Endodermal cell (in vitro differentiated cells): ENCODE results near the gene ZBTB20. TPM values are rescaled to one million over a fixed set of nuclear protein-coding genes. Genes with fewer than 3 reads are reported as not detected.

Experiments
- DNase-seq: peaks from one replicate; pipeline ENCODE4 v3.0.0-alpha.2; 2017
- H3K27ac ChIP-seq: 2 replicates; pipeline ENCODE4 v1.5.1; 2013; ENCODE audit warnings: mild to moderate bottlenecking, low read depth, low read length, moderate library complexity
- H3K27me3 ChIP-seq: 2 replicates; pipeline ENCODE4 v1.6.1; 2013; ENCODE audit warnings: mild to moderate bottlenecking, low read length, moderate library complexity; ENCODE audit not compliant: insufficient read depth, control insufficient read depth, poor library complexity, severe bottlenecking
- H3K36me3 ChIP-seq: 2 replicates; pipeline ENCODE4 v1.7.0; 2013; ENCODE audit warnings: mild to moderate bottlenecking, low read length, moderate library complexity; ENCODE audit not compliant: control insufficient read depth, insufficient read depth
- H3K4me1 ChIP-seq: one replicate; pipeline ENCODE4 v1.7.0; 2013; ENCODE audit warnings: low read length; ENCODE audit not compliant: control insufficient read depth, insufficient read depth
- H3K4me3 ChIP-seq: 2 replicates; pipeline ENCODE4 v1.5.1; 2013; ENCODE audit warnings: mild to moderate bottlenecking, low read length, moderate library complexity
- H3K9ac ChIP-seq: 2 replicates; pipeline ENCODE4 v1.6.1; 2013; ENCODE audit warnings: mild to moderate bottlenecking, low read length, moderate library complexity; ENCODE audit not compliant: poor library complexity, severe bottlenecking; ENCODE audit errors: extremely low read depth
- H3K9me3 ChIP-seq: 2 replicates; pipeline ENCODE4 v1.6.1; 2013; ENCODE audit warnings: mild to moderate bottlenecking, low read length, moderate library complexity; ENCODE audit not compliant: control insufficient read depth
- H3K27ac Mint-ChIP-seq: 2 replicates; pipeline ENCODE4 v1.8.0; 2020; ENCODE audit warnings: mixed read lengths
- H3K27me3 Mint-ChIP-seq: 2 replicates; pipeline ENCODE4 v1.8.0; 2021; ENCODE audit warnings: mild to moderate bottlenecking, mixed read lengths; ENCODE audit not compliant: insufficient read depth
- H3K36me3 Mint-ChIP-seq: 2 replicates; pipeline ENCODE4 v1.8.0; 2020; ENCODE audit warnings: low read depth, mixed read lengths
- H3K4me1 Mint-ChIP-seq: 2 replicates; pipeline ENCODE4 v1.8.0; 2020; ENCODE audit warnings: mixed read lengths
- H3K4me3 Mint-ChIP-seq: 2 replicates; pipeline ENCODE4 v1.8.0; 2020; ENCODE audit warnings: mild to moderate bottlenecking, moderate library complexity, mixed read lengths
- H3K9me3 Mint-ChIP-seq: 2 replicates; pipeline ENCODE4 v1.8.0; 2020; ENCODE audit warnings: mild to moderate bottlenecking, mixed read lengths
- WGBS, 2 experiments: methylation state at CpG; one replicate each; pipeline versions ENCODE4 v1.1.5 to v1.1.7; 2013; ENCODE audit warnings: missing lambda C conversion rate in 2 of 2, mixed read lengths in 1 of 2; ENCODE audit not compliant: insufficient coverage in 1 of 2, insufficient read length in 1 of 2; 5-methylcytosine and 5-hydroxymethylcytosine counted together
- total RNA-seq, 2 donors: library from RNA; stranded (reverse); fragmentation: NEBNext Ultra II Directional in 1 of 2; extraction: Animal tissue kit (Norgen Biotek cat#: 25700) in 1 of 2; gene quantifications; 2 replicates in 1 of 2; 3 replicates in 1 of 2; pipeline ENCODE4 v1.2.1, GENCODE V29; 2021
- TF ChIP-seq, protein P1 (sequence below): fragments of 200-600 bp; sonication (generic); conservative IDR thresholded peaks from 2 replicates; pipeline ENCODE4 v1.5.0; 2021; ENCODE audit warnings: antibody characterized with exemption, mild to moderate bottlenecking

The ZBTB20 gene
- total RNA-seq, 2 donors from 2014 or later = 1.6 to 2.9 TPM

DNA sequence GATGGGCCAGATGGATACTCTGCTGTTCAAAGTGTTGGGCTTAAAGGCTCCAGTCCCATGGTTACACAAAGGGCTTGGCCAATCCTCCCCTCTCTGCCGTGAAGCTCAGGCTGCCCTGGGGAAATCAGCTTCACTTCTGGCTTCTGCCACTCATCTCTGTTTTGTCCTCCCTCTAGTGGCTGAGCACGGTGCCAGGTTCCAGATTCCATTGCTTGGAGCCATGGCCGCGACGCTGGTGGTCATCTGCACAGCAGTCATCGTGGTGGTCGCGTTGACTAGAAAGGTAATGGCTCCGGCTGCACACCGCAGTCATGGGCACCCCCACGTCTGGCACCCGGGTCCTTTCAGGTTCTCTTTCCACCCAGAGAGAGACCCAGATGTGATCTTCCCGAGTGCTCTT is 847.7 kb downstream of the ZBTB20 start:
- no peak overlapping the region for H3K4me3 Mint-ChIP-seq
- Histone ChIP-seq H3K27ac (no peak overlapping the region), H3K27me3 (no peaks in the 10 kb centered on the region), H3K9me3 (no peaks in the 10 kb centered on the region), H3K9ac (no peak overlapping the region), H3K4me1 (no peaks in the 10 kb centered on the region), H3K36me3 (no peaks in the 10 kb centered on the region), H3K4me3 (no peak overlapping the region)
- H3K4me1 Mint-ChIP-seq = peaks cover 2% of the 10 kb centered on the region
- no peaks in the 10 kb centered on the region for H3K27me3 Mint-ChIP-seq
- H3K36me3 Mint-ChIP-seq = no peaks in the 10 kb centered on the region
- WGBS, 2 experiments = 75 to 82% methylated on average over 9 to 13 of the region's 13 CpGs
- TF ChIP-seq, protein P1, sequence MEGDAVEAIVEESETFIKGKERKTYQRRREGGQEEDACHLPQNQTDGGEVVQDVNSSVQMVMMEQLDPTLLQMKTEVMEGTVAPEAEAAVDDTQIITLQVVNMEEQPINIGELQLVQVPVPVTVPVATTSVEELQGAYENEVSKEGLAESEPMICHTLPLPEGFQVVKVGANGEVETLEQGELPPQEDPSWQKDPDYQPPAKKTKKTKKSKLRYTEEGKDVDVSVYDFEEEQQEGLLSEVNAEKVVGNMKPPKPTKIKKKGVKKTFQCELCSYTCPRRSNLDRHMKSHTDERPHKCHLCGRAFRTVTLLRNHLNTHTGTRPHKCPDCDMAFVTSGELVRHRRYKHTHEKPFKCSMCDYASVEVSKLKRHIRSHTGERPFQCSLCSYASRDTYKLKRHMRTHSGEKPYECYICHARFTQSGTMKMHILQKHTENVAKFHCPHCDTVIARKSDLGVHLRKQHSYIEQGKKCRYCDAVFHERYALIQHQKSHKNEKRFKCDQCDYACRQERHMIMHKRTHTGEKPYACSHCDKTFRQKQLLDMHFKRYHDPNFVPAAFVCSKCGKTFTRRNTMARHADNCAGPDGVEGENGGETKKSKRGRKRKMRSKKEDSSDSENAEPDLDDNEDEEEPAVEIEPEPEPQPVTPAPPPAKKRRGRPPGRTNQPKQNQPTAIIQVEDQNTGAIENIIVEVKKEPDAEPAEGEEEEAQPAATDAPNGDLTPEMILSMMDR = peak; percentile 78
- no peak overlapping the region for H3K27ac Mint-ChIP-seq
- peak; percentile 81 for DNase-seq
- H3K9me3 Mint-ChIP-seq = no peaks in the 10 kb centered on the region

DNA sequence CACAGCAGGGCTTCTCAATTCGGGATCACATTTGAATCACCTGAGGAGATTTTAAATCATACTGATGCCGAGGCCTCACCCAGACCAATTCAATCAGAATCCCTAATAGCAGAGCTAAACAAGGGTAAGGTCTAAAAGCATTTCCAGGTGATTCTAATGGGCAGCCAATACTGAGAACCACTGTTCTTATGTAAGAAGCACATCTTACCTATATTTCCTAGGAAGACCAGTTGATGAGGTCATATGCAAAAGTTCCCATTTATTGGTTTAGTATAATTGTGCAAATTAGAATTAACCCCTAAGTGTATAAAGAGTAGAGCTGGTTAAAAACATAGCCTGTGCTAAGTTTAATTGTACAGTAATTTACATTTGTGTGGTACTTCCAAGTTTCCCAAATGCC is 851.1 kb downstream of the ZBTB20 start:
- H3K27ac Mint-ChIP-seq = no peak overlapping the region

DNA sequence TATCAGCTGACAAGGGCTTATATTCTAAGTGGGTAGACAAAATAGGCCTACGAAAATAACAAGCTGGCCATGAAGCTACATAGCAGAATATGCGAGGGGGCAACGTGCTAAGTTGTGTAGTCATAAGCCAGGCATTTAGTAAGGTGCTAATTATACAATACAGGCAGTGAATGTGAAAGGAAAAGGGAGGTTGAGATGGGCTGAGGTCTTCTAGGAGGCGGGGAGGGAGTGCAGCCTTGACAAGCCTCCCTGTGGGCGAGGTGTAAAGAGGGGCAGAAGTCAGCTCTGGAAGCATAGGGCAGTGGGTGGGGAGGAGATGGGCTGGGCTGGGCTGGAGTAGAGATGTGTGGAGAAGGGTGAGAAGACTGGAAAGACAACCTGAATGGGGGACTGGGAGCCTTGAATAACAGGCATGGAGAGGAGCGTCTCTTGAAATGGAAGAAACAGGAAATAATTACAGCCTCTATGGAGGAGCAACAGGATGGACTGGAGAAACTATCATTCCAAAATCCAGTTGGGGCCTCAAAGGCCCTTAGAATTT is 852.1 kb downstream of the ZBTB20 start:
- Histone ChIP-seq H3K36me3 (no peaks in the 10 kb centered on the region), H3K4me1 (no peaks in the 10 kb centered on the region), H3K4me3 (no peak overlapping the region), H3K27me3 (no peaks in the 10 kb centered on the region), H3K27ac (no peak overlapping the region), H3K9me3 (no peaks in the 10 kb centered on the region), H3K9ac (no peak overlapping the region)
- Mint-ChIP-seq H3K4me3 (no peak overlapping the region), H3K27ac (no peak overlapping the region), H3K9me3 (no peaks in the 10 kb centered on the region), H3K36me3 (no peaks in the 10 kb centered on the region), H3K4me1 (peaks cover 5% of the 10 kb centered on the region), H3K27me3 (no peaks in the 10 kb centered on the region)
- no peak for DNase-seq
- WGBS, 2 experiments = 83 to 84% methylated on average over 4 to 6 of the region's 6 CpGs
- TF ChIP-seq, protein P1 = no peak

More for the DNA sequence above, 851.1 kb downstream of the ZBTB20 start:
- Mint-ChIP-seq H3K4me1 (peaks cover 5% of the 10 kb centered on the region), H3K9me3 (no peaks in the 10 kb centered on the region), H3K36me3 (no peaks in the 10 kb centered on the region), H3K4me3 (no peak overlapping the region), H3K27me3 (no peaks in the 10 kb centered on the region)
- no peaks in the 10 kb centered on the region for H3K9me3 ChIP-seq
- WGBS, 2 experiments = 87 to 100% methylated on average over 2 of the region's 2 CpGs
- no peak overlapping the region for H3K4me3 ChIP-seq
- TF ChIP-seq, protein P1 = no peak
- H3K36me3 ChIP-seq = no peaks in the 10 kb centered on the region
- H3K9ac ChIP-seq = no peak overlapping the region
- no peaks in the 10 kb centered on the region for H3K27me3 ChIP-seq
- no peaks in the 10 kb centered on the region for H3K4me1 ChIP-seq
- no peak for DNase-seq
- H3K27ac ChIP-seq = no peak overlapping the region
